K562 (cell line): Measurements from ENCODE around the gene GALNT16. TPM values are rescaled to one million over a fixed set of nuclear protein-coding genes. Genes with fewer than 3 reads are reported as not detected.
A peak's percentile ranks its signal among the peaks of the same experiment; 100 is the strongest.

Experiments
- CBX2 ChIP-seq: fragments of 200-600 bp; sonication (generic); IDR thresholded peaks from one replicate; pipeline ENCODE4 v1.6.1; 2012; ENCODE audit warnings: mild to moderate bottlenecking, low read length, inconsistent platforms; ENCODE audit not compliant: insufficient read depth, poor library complexity, severe bottlenecking
- CCAR2 ChIP-seq: fragments of 200-400 bp; formaldehyde crosslinking; IDR thresholded peaks from 2 replicates; pipeline ENCODE4 v1.6.1; 2017; ENCODE audit warnings: mild to moderate bottlenecking, low read depth, low read length
- ETV1 ChIP-seq: fragments of 450-650 bp; conservative IDR thresholded peaks from 2 replicates; pipeline ENCODE4 v1.6.1; 2016; ENCODE audit warnings: missing genetic modification characterization, control low read depth, low read depth, missing compliant biosample characterization
- FIP1L1 ChIP-seq: fragments of 200-400 bp; formaldehyde crosslinking; IDR thresholded peaks from 2 replicates; pipeline ENCODE4 v1.6.1; 2018; ENCODE audit warnings: mild to moderate bottlenecking, low read depth, low read length; ENCODE audit not compliant: poor library complexity, severe bottlenecking
- FOXK1 ChIP-seq: sonication (generic); formaldehyde crosslinking; IDR thresholded peaks from 2 replicates; pipeline ENCODE4 v1.8.0; 2022; ENCODE audit warnings: missing genetic modification reagents, mild to moderate bottlenecking, borderline replicate concordance
- KLF16 ChIP-seq: IDR thresholded peaks from 2 replicates; pipeline ENCODE4 v1.6.1; 2016; ENCODE audit warnings: antibody characterized with exemption
- MTA1 ChIP-seq: fragments of 450-650 bp; IDR thresholded peaks from 2 replicates; pipeline ENCODE4 v1.6.1; 2017; ENCODE audit warnings: borderline replicate concordance
- MYC ChIP-seq, 2 experiments: fragments of 250-450 bp in 1 of 2; sonication (Bioruptor Pico) in 1 of 2; IDR thresholded peaks; 2 replicates each; pipeline versions ENCODE4 v1.5.1 to v1.6.1; 2012 to 2021; ENCODE audit warnings: low read depth in 2 of 2, borderline replicate concordance in 1 of 2, improper control_type of control experiment in 1 of 2, low read length in 1 of 2, mild to moderate bottlenecking in 1 of 2, moderate library complexity in 1 of 2
- NR2C1 ChIP-seq, 2 experiments: fragments of 450-650 bp; IDR thresholded peaks; 2 replicates each; pipeline ENCODE4 v1.6.1; 2017; ENCODE audit warnings: mild to moderate bottlenecking in 2 of 2, antibody characterized with exemption in 1 of 2, inconsistent platforms in 1 of 2, missing compliant biosample characterization in 1 of 2, missing genetic modification characterization in 1 of 2
- POLR2AphosphoS2 ChIP-seq: IDR thresholded peaks from 2 replicates; pipeline ENCODE4 v1.6.1; 2012; ENCODE audit warnings: low read length, improper control_type of control experiment
- POLR2B ChIP-seq: fragments of 450-650 bp; IDR thresholded peaks from 2 replicates; pipeline ENCODE4 v1.6.1; 2018; ENCODE audit warnings: low read depth; ENCODE audit not compliant: partially characterized antibody
- PRMT5 ChIP-seq: sonication (generic); formaldehyde crosslinking; IDR thresholded peaks from 2 replicates; pipeline ENCODE4 v1.5.0; 2020; ENCODE audit warnings: missing genetic modification reagents
- REST ChIP-seq, 2 experiments: fragments of 450-650 bp; formaldehyde crosslinking in 1 of 2; IDR thresholded peaks; 2 replicates each; pipeline versions ENCODE4 v1.4.0 to v1.6.1; 2014 to 2020; ENCODE audit warnings: mild to moderate bottlenecking in 2 of 2, borderline replicate concordance in 1 of 2, low read depth in 1 of 2
- RNF2 ChIP-seq: sonication (generic); IDR thresholded peaks from 2 replicates; pipeline ENCODE4 v1.6.1; 2016
- SRSF1 ChIP-seq: fragments of 200-400 bp; formaldehyde crosslinking; IDR thresholded peaks from 2 replicates; pipeline ENCODE4 v1.6.1; 2017; ENCODE audit warnings: mild to moderate bottlenecking, low read depth, low read length, moderate library complexity
- ZBED1 ChIP-seq: IDR thresholded peaks from 2 replicates; pipeline ENCODE4 v1.6.1; 2014
- ZNF175 ChIP-seq: fragments of 200-800 bp; sonication (Bioruptor generic); IDR thresholded peaks from 2 replicates; pipeline ENCODE4 v1.6.1; 2016; ENCODE audit warnings: low read depth, mild to moderate bottlenecking, missing genetic modification characterization, missing compliant biosample characterization
- ZNF239 ChIP-seq: fragments of 250-450 bp; sonication (Bioruptor Pico); IDR thresholded peaks from 2 replicates; pipeline ENCODE4 v1.4.0; 2020; ENCODE audit warnings: mild to moderate bottlenecking
- polyA plus RNA-seq, 8 experiments: library from polyadenylated mRNA; depleted of rRNA in 4 of 8; stranded (reverse) in 5 of 8; unstranded in 3 of 8; fragments of >200 nt; fragmentation: Nextera tagmentation in 2 of 8; fragmentation: Illumina TruSeq in 1 of 8; extraction: Ambion mirVana in 2 of 8; extraction: Trizol in 1 of 8; gene quantifications; 2 replicates each; pipeline versions ENCODE4 v1.2.1 to v1.2.3, GENCODE V29; 2011 to 2014; ENCODE audit warnings: inconsistent platforms in 1 of 8, missing spikeins in 1 of 8
- total RNA-seq, 7 experiments: library from RNA; depleted of rRNA in 6 of 7; stranded (reverse); fragments of >200 nt in 6 of 7; fragmentation: Illumina TruSeq in 2 of 7; extraction: Trizol in 2 of 7; gene quantifications; 2 replicates each; pipeline versions ENCODE4 v1.2.1 to v1.2.3, GENCODE V29; 2011 to 2021; ENCODE audit warnings: low replicate concordance in 1 of 7
- TF ChIP-seq, protein P1 (sequence below): IDR thresholded peaks from 2 replicates; pipeline ENCODE4 v1.6.1; 2011; ENCODE audit not compliant: insufficient read length; ENCODE audit errors: extremely low read depth

Gene GALNT16
- total and polyA plus RNA-seq, 9 of the 15 experiments (the other 6 are each of a cell fraction or from before 2014, with no cell fraction given): not detected

DNA sequence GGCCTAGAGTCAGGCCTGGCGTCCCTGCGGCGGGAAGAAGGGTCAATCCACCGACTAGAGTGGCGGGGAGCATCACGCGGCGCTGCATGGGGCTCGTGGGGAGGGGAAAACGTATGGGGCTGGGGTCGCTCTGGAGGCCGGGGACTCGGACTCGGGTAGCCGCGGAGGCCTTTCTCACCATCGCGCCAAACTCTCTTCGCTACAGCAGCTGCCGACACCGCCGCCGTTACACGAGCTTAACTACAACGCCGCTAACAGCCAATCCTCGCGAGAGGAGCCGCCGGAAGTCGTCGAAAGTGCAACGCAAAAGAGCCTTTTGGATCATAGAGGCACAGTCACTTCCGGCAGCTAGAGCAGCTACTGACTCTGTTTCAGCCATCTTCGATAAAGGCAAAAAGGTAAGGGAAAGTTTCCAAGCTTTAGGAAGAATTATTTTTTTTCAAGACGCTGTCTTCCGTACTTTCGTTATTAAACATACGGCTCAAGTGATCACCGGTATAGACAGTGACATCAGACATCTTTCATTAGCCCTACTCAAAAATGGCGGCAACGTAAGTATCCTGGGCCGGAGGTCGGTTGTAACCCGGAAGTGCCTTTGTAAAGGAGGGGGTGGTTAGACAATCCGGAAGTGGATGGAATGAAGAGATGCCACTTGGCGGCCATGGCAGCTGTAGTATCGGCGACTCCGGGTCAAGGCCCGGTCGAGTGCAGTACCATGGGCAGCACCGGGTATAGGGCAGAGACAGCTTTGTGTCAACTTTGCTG, 138.3 kb downstream of the GALNT16 start, which contains the start of the genes ERH and SLC39A9 (continued):
- TF ChIP-seq MYC (IDR thresholded peaks at IDR 0.05; ENCODE audit: low read depth, low read length) (peak; percentile 85; the same call in 1 of the 2 replicates), MYC (CRISPR knock-in tag; IDR thresholded peaks at IDR 0.05; ENCODE audit: borderline replicate concordance, low read depth) (0 out of 2 replicates have a peak, but pooled peaks have one; percentile 46), PRMT5 (CRISPR knock-in tag) (0 out of 2 replicates have a peak, but pooled peaks have one; percentile 46), ETV1 (tag) (peak; percentile 93), MTA1 (no peak), ZNF175 (CRISPR knock-in tag) (peak; percentile 62; the same call in 1 of the 2 replicates), CCAR2 (no peak), REST (IDR thresholded peaks at IDR 0.05; ENCODE audit: borderline replicate concordance) (peak; percentile 23), REST (CRISPR knock-in tag; IDR thresholded peaks at IDR 0.05; ENCODE audit: low read depth) (peak; percentile 57; the same call in 1 of the 2 replicates), FOXK1 (CRISPR knock-in tag) (no peak), POLR2AphosphoS2 (no peak), ZNF239 (CRISPR knock-in tag) (peak; percentile 48), NR2C1 (IDR thresholded peaks at IDR 0.05) (peak; percentile 99), NR2C1 (tag; IDR thresholded peaks at IDR 0.05) (peak; percentile 99), SRSF1 (no peak), KLF16 (no peak), RNF2 (no peak), ZBED1 (no peak), CBX2 (no peak), POLR2B (peak; percentile 40), FIP1L1 (peak; percentile 51)
- TF ChIP-seq, protein P1, sequence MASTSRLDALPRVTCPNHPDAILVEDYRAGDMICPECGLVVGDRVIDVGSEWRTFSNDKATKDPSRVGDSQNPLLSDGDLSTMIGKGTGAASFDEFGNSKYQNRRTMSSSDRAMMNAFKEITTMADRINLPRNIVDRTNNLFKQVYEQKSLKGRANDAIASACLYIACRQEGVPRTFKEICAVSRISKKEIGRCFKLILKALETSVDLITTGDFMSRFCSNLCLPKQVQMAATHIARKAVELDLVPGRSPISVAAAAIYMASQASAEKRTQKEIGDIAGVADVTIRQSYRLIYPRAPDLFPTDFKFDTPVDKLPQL: no peak
